ENCODE data around the gene USP8. TPM values are rescaled to one million over a fixed set of nuclear protein-coding genes. Genes with fewer than 3 reads are reported as not detected.
"Not testable (repeated sequence)": the region's sequence is repeated elsewhere in the genome, so short reads cannot be mapped to it uniquely, and the experiment has no call there.

Gene USP8
- total RNA-seq: 10 to 100 TPM; 34.8 to 67.0 (median 44.7) TPM

DNA sequence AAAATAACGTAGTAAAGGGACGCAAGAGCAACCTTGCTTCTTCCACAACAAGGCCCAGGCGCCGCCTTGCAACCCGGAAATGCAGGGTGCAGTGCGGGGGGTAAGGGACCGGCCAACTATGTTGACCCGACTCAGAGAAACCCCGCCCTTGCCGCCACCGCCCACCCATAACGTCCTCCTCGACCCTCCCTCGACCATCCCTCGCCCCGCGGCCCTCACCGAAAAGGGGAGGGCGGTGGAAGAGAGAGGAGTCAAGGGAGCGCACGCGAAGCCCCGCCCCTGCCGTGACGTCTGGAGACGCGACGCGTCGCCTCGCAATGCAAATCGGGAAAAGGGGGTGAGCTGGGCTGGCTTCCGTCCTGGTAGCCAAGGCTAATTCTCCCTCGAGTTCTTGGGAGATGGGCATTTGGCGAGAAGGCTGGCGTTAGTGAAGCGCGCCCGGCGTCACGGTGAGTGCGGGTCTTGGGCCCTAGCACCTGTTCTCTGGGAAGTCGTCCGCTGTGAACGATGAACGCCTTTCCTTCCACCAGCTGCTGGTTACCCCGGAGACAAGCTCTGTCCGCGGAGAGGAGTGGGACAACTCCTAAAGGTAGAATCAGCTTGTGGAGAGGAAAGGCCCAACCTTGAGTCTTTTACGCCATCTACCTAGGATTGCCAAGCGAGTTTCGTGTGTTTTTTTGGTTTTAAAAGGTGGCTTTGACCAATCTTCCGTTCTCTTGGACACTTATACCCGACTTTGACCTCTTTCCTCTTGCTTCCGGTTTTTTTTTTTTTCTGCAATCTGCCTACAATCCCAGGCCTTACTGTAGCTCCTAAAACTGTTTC, at the start of gene USP8:
TSS of gene USP8 (plus strand) at position 340 of the 825 bp plus-strand sequence. CDS start 14,669 bp downstream, outside the sequence.
- peak; percentile 95 to 99 for DNase-seq (ENCODE audit: low spot score in 2 of 2)
- H3K4me3 ChIP-seq (ENCODE audit: low read depth, poor library complexity, severe bottlenecking): peak within 1 kb of the TSS; percentile 82
- TF ChIP-seq POLR2A (IDR thresholded peaks at IDR 0.05): peak in 1 of 2 donors; percentile 60
- TF ChIP-seq, protein P1, sequence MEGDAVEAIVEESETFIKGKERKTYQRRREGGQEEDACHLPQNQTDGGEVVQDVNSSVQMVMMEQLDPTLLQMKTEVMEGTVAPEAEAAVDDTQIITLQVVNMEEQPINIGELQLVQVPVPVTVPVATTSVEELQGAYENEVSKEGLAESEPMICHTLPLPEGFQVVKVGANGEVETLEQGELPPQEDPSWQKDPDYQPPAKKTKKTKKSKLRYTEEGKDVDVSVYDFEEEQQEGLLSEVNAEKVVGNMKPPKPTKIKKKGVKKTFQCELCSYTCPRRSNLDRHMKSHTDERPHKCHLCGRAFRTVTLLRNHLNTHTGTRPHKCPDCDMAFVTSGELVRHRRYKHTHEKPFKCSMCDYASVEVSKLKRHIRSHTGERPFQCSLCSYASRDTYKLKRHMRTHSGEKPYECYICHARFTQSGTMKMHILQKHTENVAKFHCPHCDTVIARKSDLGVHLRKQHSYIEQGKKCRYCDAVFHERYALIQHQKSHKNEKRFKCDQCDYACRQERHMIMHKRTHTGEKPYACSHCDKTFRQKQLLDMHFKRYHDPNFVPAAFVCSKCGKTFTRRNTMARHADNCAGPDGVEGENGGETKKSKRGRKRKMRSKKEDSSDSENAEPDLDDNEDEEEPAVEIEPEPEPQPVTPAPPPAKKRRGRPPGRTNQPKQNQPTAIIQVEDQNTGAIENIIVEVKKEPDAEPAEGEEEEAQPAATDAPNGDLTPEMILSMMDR (IDR thresholded peaks at IDR 0.05): no peak
- intact Hi-C loops (cut with DNase I; ENCODE audit: low total_unique reads): loop anchor here (10.0 kb wide), 1 partner anchor 69 kb away; the partner anchor contains the start of gene GABPB1
- WGBS, 2 donors: 0 to 1% methylated on average over 44 to 53 of the region's 55 CpGs

DNA sequence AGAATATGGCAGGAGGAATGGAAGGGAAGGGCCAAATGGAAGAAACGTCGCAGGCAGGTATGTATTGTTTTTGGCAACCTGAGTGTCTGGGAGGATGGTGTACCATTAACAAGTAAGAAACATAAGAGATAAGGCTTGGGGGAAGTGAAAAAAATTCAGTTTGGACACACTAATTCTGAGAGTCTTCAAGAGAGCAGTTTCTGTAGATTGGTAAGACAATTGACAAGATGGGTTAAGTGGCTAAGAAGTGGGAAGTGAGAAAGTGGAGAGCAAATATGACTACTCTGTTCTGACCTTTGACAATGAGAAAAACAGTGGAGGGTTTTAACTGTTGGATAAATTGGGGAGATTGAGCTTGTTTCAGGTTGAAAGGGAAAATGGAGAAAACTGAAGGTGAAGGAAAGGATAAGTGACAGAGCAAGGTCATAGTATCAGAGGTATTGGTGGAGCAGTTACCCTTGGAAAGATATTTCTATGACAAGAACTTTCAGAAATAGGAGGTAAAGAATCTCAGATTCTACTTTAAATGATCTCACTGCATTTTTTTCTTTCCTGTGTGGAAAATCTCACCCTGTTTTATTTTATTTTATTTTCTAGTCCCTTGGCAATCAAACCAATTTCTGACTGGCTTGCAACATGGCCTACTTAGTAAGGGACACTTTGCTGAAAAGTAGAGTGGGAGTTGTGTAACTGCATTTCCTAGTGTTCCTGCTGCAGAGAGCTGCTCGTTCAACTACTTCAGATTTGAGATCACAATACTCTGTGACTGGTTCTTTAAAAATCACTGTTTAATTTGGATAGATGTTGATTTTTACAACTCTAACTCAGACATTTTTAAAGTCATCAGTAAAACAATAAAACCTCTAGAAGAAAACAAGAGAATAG, 46.1 kb upstream of the USP8 start:
- intact Hi-C loops (cut with DNase I; ENCODE audit: low total_unique reads): no loop called here
- no peak overlapping the region for H3K4me3 ChIP-seq (ENCODE audit: low read depth, poor library complexity, severe bottlenecking)
- WGBS, 2 donors: 67 to 68% methylated on average over 3 of the region's 3 CpGs
- DNase-seq (ENCODE audit: low spot score in 2 of 2): no peak
- no peak for TF ChIP-seq POLR2A (IDR thresholded peaks at IDR 0.05)
- TF ChIP-seq, protein P1 (IDR thresholded peaks at IDR 0.05): no peak

DNA sequence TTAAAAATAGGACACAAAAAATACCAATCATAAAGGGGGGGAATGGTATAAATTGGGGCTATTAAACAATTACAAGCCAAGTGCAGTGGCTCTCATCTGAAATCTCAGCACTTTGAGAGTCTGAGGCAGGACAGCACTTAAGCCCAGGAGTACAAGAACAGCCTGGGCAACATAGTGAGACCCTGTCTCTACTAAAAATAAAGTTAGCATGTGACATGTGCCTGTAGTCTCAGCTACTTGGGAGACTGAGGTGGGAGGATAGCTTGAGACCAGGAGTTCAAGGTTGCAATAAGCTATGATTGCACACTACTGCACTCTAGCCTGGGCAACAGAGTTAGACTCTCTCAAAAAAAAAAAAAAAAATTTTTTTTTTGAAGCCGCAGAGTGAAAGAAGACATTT, 45.4 kb upstream of the USP8 start:
- DNase-seq (ENCODE audit: low spot score in 2 of 2): no peak
- WGBS, 2 donors: 100% methylated on average over 1 of the region's 1 CpG
- H3K4me3 ChIP-seq (ENCODE audit: low read depth, poor library complexity, severe bottlenecking): no peak overlapping the region
- intact Hi-C loops (cut with DNase I; ENCODE audit: low total_unique reads): no loop called here
- TF ChIP-seq, protein P1 (IDR thresholded peaks at IDR 0.05): no peak
- TF ChIP-seq POLR2A (IDR thresholded peaks at IDR 0.05): no peak

GRCh38 chr15:50379413-50379812, 44.8 kb upstream of the USP8 start:
- intact Hi-C loops (cut with DNase I; ENCODE audit: low total_unique reads); H3K4me3 ChIP-seq (ENCODE audit: low read depth, poor library complexity, severe bottlenecking); DNase-seq (ENCODE audit: low spot score in 2 of 2): not testable (repeated sequence)
- WGBS, 2 donors: 96 to 97% methylated on average over 7 of the region's 7 CpGs

DNA sequence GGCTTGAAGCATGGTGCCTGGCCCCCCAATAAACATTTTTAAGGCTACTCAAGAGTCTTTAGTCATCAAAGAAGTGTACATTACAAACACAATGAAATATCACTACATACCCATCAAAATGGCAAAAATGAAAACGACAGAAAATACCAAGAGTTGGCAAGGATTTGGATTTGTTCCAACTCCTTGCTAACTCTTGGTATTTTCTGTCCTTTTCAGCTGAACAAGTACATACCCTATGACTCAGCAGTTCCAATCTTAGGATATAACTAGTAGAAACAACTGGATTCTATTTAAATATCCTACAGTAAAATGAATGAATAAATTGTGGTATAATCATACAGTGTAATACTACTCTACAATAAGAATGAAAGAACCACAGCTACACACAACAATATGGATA, 44.1 kb upstream of the USP8 start:
- H3K4me3 ChIP-seq (ENCODE audit: low read depth, poor library complexity, severe bottlenecking): no peak overlapping the region
- TF ChIP-seq, protein P1 (IDR thresholded peaks at IDR 0.05): no peak
- no peak for TF ChIP-seq POLR2A (IDR thresholded peaks at IDR 0.05)
- no peak for DNase-seq (ENCODE audit: low spot score in 2 of 2)
- WGBS, 2 donors: 23 to 44% methylated on average over 1 of the region's 1 CpG
- intact Hi-C loops (cut with DNase I; ENCODE audit: low total_unique reads): no loop called here

- TF ChIP-seq, protein P1 (IDR thresholded peaks at IDR 0.05): no peak
- TF ChIP-seq POLR2A (IDR thresholded peaks at IDR 0.05): no peak
- intact Hi-C loops (cut with DNase I; ENCODE audit: low total_unique reads): no loop called here
- no peak overlapping the region for H3K4me3 ChIP-seq (ENCODE audit: low read depth, poor library complexity, severe bottlenecking)
- DNase-seq (ENCODE audit: low spot score in 2 of 2): no peak
- WGBS, 2 donors: 55 to 69% methylated on average over 1 of the region's 1 CpG
These were observed 42.8 kb upstream of the USP8 start for GRCh38 chr15:50381438-50381837.

DNA sequence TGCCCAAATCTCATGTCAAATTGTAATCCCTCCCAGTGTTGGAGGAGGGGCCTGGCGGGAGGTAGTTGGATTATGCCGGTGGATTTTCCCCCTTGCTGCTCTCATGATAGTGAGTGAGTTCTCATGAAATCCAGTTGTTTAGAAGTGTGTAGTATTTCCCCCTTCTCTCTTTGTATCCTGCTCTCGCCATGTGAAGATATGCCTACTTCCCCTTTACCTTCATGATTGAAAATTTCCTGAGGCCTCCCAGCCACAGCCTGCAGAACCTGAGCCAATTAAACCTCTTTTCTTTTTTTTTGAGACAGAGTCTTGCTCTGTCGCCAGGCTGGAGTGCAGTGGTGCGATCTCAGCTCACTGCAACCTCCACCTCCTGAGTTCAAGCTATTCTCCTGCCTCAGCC, 41.8 kb upstream of the USP8 start:
- H3K4me3 ChIP-seq (ENCODE audit: low read depth, poor library complexity, severe bottlenecking); DNase-seq (ENCODE audit: low spot score in 2 of 2); intact Hi-C loops (cut with DNase I; ENCODE audit: low total_unique reads): not testable (repeated sequence)
- 73 to 80% methylated on average over 5 of the region's 5 CpGs for WGBS, 2 donors

All from lower leg skin (tissue), 4 donors.